HG03460 (cell line): ENCODE measurements around the gene KCNA5.

ENCODE experiments used
- ATAC-seq: cut with Tn5 transposase; IDR thresholded peaks from one replicate; pipeline ENCODE4 v1.9.1; 2021; ENCODE audit not compliant: unreplicated experiment

Gene KCNA5

GRCh38 chr12:5059358-5059757 is 15.7 kb downstream of the KCNA5 start:
- no peak for ATAC-seq

- ATAC-seq, result no peak
Measured at GRCh38 chr12:5060958-5061357, 17.3 kb downstream of the KCNA5 start.

- no peak for ATAC-seq
Measured at GRCh38 chr12:5063149-5063548, 19.5 kb downstream of the KCNA5 start.

GRCh38 chr12:5064913-5065490 is 21.3 kb downstream of the KCNA5 start:
- ATAC-seq, result no peak

GRCh38 chr12:5066251-5066650 is 22.6 kb downstream of the KCNA5 start:
- ATAC-seq, result no peak

GRCh38 chr12:5068126-5068525 is 24.4 kb downstream of the KCNA5 start:
- no peak for ATAC-seq

GRCh38 chr12:5068619-5069018 is 24.9 kb downstream of the KCNA5 start:
- no peak for ATAC-seq

- ATAC-seq, result no peak
Measured at GRCh38 chr12:5070090-5070489, 26.4 kb downstream of the KCNA5 start.

GRCh38 chr12:5071496-5071895 is 27.8 kb downstream of the KCNA5 start:
- no peak for ATAC-seq

- ATAC-seq, result no peak
Measured at GRCh38 chr12:5072311-5072710, 28.6 kb downstream of the KCNA5 start.

GRCh38 chr12:5073054-5073453 is 29.4 kb downstream of the KCNA5 start:
- ATAC-seq, result no peak

GRCh38 chr12:5073853-5074252 is 30.2 kb downstream of the KCNA5 start:
- ATAC-seq, result no peak

GRCh38 chr12:5076761-5077160 is 33.1 kb downstream of the KCNA5 start:
- no peak for ATAC-seq

- ATAC-seq, result no peak
Measured at GRCh38 chr12:5078423-5078822, 34.7 kb downstream of the KCNA5 start.

- no peak for ATAC-seq
Measured at GRCh38 chr12:5081016-5081415, 37.3 kb downstream of the KCNA5 start.

- ATAC-seq, result no peak
Measured at GRCh38 chr12:5083955-5084849, 40.5 kb downstream of the KCNA5 start.

- no peak for ATAC-seq
Measured at GRCh38 chr12:5085896-5086295, 42.2 kb downstream of the KCNA5 start.

GRCh38 chr12:5087831-5088554 is 44.3 kb downstream of the KCNA5 start:
- ATAC-seq, result no peak

- no peak for ATAC-seq
Measured at GRCh38 chr12:5088586-5089264, 45.0 kb downstream of the KCNA5 start.

GRCh38 chr12:5094551-5094950 is 50.9 kb downstream of the KCNA5 start:
- ATAC-seq, result no peak

GRCh38 chr12:5094986-5095385 is 51.3 kb downstream of the KCNA5 start:
- ATAC-seq, result no peak
